Caki2 (cell line): ENCODE measurements around the gene ANKLE1. TPM values are rescaled to one million over a fixed set of nuclear protein-coding genes. Genes with fewer than 3 reads are reported as not detected.
A peak's percentile ranks its signal among the peaks of the same experiment; 100 is the strongest.

ENCODE experiments used
- DNase-seq: peaks from one replicate; pipeline ENCODE4 v3.0.0-alpha.2; 2015; ENCODE audit warnings: low read depth
- in situ Hi-C: cut with HindIII; loops from 2 replicates; pipeline ENCODE4 v1.10.0; 2016; ENCODE audit warnings: low sequenced_read_pairs, low pct_unique_long_range_greater_than_20kb, mixed read lengths
- total RNA-seq: library from RNA; depleted of rRNA; stranded (reverse); fragments of >200 nt; shearing (Covaris generic); gene quantifications from 2 replicates; pipeline ENCODE4 v1.2.3, GENCODE V29; 2014; ENCODE audit warnings: low replicate concordance; rRNA removed

The ANKLE1 gene, protein sequence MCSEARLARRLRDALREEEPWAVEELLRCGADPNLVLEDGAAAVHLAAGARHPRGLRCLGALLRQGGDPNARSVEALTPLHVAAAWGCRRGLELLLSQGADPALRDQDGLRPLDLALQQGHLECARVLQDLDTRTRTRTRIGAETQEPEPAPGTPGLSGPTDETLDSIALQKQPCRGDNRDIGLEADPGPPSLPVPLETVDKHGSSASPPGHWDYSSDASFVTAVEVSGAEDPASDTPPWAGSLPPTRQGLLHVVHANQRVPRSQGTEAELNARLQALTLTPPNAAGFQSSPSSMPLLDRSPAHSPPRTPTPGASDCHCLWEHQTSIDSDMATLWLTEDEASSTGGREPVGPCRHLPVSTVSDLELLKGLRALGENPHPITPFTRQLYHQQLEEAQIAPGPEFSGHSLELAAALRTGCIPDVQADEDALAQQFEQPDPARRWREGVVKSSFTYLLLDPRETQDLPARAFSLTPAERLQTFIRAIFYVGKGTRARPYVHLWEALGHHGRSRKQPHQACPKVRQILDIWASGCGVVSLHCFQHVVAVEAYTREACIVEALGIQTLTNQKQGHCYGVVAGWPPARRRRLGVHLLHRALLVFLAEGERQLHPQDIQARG
- 0.51 TPM in 1 of 2 replicates, not detected in the other for total RNA-seq

DNA sequence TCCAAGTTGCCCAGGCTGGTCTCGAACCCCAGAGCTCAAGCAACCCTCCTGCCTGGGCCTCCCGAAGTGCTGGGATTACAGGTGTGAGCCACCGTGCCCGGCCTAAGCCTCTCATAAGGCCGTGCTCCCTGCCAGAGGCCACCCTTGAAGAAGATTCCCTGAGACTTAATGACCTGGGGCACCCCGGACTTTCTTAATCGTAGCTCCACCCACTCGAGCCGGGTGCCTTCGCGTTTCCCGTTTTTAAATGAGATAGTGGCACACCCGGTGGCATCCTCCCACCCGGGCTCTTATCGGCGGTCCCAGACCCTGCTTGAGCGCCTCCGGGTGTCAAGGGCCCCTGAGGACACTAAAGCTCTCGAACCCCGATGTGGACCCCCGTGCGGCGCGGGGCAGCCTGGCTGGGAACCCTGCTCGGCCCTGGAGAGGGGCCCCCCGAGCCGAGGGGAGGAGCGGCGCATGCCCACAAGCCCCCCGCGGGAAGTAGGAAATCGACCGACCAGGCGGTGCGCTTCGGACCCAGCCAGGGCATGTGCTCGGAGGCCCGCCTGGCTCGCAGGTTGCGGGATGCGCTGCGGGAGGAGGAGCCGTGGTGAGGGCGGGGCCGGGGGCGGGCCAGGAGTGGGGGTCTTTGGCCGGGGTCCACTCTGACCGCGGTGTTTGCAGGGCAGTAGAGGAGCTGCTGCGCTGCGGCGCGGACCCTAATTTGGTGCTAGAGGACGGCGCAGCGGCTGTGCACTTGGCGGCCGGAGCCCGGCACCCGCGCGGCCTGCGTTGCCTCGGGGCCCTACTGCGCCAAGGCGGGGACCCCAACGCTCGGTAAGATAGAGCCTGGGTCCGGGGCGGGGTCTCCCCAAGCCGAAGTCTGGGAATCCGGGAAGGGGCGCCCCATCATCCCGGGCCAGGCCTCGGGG lies at the start of gene ANKLE1:
Gene ANKLE1, plus strand, starts transcription at position 511 of the 914 bp plus-strand sequence. Its CDS starts 20 bp downstream, at position 531.
- no peak for DNase-seq
- in situ Hi-C loops: no loop called here

DNA sequence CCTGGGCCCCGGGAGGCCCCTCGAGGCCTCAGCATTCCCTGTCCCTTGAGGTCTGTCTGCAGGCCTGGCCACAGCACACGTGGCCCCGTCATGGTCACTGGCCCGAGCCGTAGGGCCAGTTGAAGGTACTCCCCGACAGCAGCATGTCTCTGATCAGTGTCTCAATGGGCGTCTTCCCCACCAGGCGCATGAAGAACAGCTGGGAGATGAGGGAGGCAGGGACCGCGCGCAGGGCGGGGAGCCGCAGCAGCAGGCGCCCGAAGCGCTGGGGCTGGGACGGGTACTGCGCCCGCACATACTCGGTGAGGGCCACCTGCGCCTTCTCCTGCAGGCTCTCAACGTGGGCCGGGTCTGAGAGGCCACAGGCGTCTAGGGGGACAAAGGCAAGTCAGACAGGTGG lies 49.4 kb upstream of the ANKLE1 start:
- DNase-seq: no peak
- in situ Hi-C loops: no loop called here

DNA sequence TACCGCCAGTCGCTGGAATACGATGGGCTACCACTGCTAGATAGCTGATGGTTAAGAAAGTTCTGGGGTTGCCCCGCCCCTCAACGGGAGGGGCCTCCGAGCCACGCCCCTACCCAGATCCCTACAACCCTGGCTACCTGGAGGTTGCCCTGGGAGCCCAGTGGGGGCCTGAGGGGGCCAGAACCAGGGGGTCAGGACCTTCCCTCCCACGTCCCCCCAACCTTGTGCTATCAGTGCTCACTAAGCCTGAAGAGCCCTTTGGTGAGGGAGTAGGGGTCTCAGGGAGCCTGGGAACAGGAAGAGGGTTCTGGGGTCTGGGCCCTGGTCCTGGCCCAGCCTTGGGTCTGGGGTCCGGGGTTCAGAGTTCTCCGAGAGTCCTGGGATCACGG lies 46.8 kb upstream of the ANKLE1 start:
- DNase-seq: no peak
- in situ Hi-C loops: no loop called here

DNA sequence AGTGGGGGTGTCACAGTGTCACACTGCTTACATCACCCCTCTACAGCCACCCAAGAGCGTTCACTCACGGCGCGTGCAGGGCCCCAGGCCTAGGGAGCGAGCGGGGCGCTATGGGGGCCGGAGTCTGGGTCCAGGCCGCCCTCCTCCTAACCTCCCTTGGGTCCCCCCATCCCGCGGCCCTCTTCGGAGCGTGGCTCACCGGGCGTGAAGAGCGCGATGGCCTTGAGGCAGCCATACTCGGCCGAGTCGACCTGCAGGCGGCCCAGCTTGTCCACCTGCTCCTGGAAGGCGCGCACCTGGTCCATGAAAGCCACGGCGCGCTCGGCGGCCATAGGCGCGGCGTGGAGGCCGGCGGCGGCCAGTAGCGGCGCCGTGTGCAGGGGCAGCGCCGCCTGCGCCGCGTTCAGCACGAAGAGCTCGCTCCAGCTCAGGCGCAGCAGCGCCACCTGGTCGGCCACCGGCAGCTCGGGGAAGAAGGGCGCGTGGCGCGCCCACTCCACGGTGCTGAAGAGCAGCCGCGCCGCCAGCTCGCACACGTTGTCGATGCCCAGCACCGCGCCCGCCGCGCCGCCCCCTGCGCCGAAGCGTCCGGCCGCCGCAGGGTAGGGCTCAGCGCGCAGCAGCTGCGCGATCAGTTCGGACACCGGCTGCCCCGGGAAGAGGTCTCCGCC lies 46.3 kb upstream of the ANKLE1 start:
- no peak for DNase-seq
- in situ Hi-C loops: no loop called here

DNA sequence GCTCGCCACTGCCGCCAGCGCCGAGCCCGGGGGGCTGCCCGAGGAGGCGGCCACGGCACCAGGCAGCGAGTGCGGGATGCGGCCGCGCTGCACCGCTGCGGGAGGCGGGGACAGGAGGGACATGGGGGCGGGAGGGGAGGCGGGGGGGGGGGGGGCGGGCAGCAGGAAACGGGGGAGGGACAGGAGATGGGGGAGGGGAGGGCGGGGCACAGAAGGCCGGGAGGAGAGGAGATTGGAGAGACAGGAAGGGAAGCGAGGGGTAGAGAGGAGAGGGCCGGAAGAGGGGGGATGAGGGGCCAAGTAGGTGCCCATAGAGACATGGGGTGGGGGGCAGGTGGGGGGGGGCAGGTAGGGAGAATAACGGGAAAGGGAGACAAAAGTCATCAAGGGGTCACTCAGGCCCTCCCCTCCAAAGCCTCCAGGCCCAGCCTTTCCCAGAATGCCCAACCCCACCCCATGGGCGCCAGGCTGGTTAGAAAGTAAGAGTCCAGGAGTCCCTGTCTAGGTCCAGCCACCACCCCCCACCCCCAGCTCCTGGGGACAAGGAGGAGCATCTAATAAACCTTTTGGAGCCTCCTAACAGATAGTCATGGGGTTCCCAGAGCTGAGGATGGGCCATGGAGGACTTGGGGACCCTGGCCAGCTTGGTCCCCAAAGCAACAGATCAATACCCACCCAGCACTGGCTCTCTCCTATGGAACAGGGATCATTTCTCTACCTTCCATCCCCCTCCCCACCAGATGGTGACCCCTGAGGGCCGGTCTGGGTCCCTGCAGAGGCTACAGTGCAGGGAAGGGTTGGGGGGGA lies 45.5 kb upstream of the ANKLE1 start:
- no peak for DNase-seq
- in situ Hi-C loops: no loop called here

DNA sequence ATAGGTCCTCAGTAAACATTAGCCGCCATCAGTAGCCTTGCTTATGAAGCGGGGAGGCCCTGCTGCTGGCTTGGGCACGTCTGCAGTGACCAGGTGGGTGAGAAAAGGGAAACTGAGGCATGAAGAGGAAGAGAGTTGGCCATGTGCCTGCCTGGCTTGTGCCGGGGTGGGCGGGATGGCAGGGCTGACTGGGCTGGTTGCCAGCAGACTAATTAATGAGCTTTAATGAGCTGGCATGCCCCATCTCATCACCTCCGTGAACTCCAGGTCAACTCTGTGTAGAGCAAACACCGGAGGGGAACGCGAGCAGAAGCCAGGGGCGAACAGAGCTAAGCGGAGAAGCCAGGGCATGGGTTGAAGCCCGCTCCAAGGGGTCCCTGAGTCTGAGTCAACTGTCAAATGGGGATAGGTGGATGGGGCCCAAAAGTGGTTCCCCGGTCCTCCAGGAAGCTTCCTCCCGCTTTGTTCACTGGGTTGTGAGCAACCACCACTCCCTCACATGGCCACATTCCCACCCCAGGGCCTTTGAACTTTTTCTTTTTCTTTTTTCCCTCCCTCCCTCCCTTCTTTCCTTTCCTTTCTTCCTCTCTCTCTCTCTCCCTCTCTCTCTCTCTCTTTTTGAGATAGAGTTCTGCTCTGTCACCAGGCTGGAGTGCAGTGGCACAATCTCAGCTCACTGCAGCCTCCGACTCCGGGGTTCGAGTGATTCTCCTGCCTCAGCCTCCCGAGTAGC lies 44.7 kb upstream of the ANKLE1 start:
- no peak for DNase-seq
- in situ Hi-C loops: no loop called here

DNA sequence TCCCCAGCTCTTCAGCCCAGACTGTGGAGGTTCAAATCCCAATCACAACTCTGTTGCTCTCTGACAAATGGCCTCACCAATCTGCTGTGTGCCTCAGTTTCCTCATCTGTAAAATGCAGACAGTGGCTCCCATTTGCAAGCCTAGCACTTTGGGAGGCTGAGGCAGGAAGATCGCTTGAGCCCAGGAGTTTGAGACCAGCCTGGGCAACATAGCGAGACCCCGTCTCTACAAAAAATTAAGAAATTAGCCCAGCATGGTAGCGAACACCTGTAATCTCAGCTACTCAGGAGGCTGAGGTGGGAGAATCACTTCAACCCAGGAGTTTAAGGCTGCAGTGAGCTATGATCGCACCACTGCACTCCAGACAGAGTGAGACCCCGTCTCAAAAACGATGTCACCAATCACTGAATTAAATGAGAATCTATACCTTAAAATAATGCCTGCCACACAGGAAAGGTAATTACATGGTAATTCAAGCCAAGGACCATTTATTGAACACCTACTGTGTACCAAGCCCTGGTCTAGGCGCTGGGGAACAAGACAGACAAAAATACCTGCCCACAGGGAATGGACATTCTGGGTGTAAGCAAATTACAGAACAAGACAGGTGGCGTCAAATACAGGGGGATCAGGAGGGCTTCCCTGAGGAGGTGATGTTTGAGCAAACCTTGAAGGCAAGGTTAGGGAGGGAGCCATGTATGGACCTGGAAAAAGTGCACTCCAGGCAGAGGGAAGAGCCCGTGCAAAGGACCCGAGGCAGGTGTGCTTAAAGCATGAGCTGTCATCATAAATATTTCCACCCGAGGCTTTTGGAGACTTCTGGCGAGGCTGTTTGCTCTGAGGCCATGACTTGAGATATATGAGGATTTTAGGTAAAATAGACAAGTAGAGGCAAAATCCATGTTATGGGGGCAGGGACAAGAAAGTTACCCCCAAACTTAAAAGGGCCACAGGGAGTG lies 43.7 kb upstream of the ANKLE1 start:
- no peak for DNase-seq

DNA sequence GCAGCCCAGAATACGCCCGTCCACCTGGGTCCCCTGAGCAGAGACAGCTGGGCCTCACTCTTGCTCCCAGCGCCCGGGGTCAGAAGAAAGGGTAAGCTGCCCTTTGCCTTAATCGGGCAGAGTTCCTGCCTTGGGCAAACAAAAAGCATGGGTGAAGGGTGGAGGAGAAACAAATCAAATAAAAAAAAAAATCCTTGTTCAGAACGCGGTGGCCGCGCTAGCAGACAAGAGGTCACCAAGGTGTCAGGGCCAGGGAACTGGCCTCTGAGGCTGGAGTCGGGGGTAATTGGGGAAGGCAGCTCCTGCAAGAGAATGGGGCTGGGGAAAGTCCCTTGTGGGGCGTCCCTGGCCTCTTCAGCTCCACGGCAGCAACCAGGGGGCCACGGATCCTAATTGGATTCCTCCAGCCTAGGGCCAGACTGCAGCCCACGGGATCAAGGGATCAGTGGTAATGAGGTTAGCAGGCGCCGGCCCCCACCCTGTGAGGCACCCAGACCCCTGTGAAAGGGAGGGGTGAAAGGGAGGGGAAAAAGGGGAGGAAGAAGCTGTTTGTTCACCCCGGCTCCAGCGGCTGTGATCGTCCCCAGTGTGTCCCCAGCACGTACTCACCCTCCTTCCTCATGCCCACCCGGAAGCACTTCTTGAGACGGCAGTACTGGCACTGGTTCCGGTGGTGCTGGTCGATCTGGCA lies 41.5 kb upstream of the ANKLE1 start:
- in situ Hi-C loops: no loop called here
- no peak for DNase-seq

More for the DNA sequence above, 43.7 kb upstream of the ANKLE1 start:
- in situ Hi-C loops: no loop called here

DNA sequence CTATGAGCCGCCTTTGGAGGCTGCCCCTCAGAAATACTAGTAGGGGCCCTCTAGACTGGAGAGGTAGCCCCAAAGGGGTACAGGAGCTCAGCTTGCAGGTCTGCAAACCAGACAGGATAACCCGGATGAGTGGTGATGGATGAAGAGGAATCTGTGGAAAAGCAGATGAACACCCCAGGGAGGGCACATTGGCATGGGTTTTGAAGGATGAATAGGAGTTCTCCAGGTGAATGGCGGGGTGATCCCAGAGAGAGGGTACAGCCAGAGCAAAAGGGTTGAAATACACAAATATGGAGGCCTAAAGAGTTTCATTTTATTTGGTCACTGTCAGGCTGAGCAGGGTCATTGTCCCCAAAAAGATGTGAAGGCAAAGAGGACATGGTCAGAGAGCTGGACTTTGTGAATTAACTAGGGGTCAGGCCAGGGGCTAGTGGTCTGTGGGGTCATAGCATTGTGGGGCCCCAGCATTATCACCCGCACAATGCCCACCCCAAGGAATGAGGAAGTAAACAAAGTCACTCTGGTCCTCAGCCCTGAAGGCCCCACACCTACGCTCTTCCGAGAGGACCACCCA lies 40.8 kb upstream of the ANKLE1 start:
- in situ Hi-C loops: no loop called here
- DNase-seq: no peak

DNA sequence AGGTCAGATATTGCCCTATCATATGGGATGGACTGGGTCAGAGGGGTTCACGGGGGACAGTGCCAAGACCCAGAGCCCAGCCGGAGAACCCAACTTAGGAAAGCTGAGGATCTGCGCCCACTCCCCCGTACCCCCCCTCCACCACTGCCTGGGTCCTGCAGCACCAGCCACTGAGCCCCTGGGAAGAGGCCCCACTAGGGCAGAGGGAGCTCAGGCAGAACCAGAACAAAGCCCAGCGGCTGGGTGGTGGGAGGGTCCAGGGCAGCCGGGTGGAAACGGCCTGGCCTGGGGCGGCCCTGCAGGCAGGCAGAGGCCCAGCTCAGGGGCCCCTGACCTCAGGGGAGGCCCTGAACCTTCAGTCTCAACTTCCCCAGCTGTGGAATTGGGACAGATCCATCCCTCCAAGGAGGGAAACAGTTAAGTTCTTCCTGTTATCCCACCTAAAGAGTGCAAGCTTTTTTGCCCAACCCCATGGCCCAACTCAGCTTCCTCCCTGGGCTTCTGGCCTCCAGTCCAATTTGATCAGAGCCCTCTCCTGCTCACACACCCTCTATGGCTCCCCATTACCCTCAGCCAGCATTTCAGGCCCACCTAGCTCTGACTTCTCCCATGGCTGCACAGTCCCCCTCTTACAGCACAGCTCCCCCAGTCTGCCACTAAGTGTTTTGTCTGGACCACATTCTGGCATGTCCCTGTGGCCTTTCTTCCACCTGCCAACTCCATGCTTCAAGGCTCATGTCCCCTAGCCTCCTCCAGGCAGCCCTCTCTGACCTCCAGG lies 39.1 kb upstream of the ANKLE1 start:
- in situ Hi-C loops: no loop called here
- DNase-seq: no peak

DNA sequence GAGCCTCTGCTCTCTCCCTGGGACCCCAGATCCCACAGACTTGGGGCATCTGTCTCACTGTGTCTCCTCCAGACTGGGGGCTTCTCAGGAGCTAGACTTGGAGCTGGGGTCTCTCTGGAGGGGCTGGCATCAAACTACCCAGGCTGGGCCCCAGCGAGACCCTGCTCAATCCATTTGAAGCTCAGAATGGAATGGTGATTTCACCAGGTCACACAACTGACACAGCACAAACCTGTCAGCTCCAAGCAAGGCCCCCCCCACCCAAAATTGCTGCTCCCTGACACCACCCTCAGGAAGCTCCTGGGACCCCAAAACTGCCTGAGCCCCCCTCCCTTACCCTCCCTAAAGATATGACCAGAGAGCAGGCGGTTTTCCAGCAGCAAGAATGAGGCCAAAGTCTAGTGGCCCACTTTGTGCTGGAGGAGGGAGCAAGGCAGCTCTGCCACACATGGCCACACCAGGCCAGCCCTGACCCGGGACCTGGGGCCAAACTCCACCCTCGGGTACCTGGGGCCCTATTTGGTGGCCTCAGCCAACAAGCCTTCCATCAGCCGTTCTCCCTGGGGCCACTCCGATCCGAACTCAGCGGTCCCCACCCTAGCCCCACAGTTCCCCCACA lies 38.4 kb upstream of the ANKLE1 start:
- in situ Hi-C loops: no loop called here
- DNase-seq: no peak

DNA sequence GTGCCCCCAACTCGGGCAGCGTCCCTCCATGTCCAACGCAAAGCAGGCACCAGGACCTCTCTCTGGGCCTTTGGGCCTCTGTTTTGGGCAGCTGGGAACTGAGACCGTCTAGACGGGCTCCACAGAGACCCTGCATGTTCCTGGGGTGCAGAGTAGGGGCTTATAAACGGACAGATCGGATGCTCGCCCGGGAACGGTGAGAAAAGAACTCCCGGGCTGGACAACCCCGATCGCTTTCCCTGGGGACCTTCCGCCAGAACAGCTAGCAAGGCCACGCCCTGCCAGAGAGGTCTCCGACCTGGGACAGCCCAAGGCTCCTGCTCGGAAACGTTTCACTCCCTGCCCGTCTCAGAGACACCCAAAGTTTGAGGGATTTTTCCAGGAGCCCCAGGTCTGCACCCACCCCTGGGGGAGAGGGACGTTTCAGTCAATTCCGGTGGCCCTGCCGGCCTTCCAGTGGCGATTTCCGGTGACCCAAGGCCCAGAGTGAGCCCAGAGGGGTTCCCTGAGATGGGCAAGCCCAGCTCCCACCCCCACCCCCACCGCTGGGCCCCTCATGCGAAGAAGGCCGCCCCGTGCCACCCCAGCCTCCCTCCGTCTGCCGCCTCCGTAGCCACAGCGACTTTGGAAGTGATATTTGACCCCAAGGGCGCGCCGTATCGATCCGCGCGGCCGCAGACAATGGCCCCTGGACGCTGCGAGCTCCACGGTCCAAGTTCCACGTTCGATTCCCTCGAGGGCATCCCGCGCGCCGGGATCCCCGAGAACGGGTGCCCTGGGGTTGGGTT lies 37.7 kb upstream of the ANKLE1 start:
- in situ Hi-C loops: no loop called here
- DNase-seq: peak; percentile 52
